ENCODE data around the gene ZNF470.

ZNF470 gene

DNA sequence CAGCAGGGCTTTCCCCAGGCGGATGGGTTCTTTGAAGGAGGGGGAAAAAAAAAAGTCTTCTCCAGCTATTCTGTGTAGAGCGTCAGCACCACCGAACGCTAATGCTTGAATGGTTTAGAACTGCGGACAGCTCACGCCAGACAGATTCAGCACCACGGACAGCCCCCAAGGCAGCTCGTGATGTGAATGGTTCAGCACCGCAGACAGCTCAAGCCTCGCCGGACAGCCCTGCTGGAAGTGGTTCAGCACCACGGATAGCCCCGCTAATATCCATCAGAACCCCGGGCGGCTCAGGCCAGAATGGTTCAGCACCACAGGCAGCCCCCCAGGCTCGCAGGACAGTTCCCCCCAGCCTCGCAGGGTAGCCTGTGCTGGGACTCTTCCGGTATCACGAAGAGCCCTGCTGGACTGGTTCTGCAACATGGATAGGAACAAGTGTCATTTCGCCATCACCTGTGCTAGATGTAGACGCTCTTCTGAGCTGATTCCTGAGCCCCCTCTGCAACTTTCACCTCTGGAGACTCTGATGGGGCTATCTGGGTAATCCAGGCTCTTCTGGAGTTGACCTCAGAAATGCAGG, 70.8 kb downstream of the ZNF470 start:
- no peak overlapping the region for H3K27ac ChIP-seq (ENCODE audit: insufficient read depth, low read depth, low read length, poor library complexity, severe bottlenecking)
- WGBS, 2 experiments, result 44 to 48% methylated on average over 21 of the region's 21 CpGs
- no peak overlapping the region for H3K4me3 ChIP-seq (ENCODE audit: insufficient read depth, low read depth, low read length)
- no peaks in the 10 kb centered on the region for H3K27me3 ChIP-seq (ENCODE audit: control insufficient read depth, insufficient read depth, low read length, poor library complexity, severe bottlenecking)
- no peaks in the 10 kb centered on the region for H3K36me3 ChIP-seq (ENCODE audit: control insufficient read depth, insufficient read depth, low read length)
- H3K9me3 ChIP-seq (ENCODE audit: control insufficient read depth, low read length), result peaks cover 11% of the 10 kb centered on the region
- no peaks in the 10 kb centered on the region for H3K4me1 ChIP-seq (ENCODE audit: control insufficient read depth, insufficient read depth, low read length)

All from ectodermal cell (in vitro differentiated cells).